ENCODE results near the gene ALOX5AP. TPM values are rescaled to one million over a fixed set of nuclear protein-coding genes. Genes with fewer than 3 reads are reported as not detected.

The ALOX5AP gene
- total RNA-seq, 1 experiment from 2014 or later: not detected

DNA sequence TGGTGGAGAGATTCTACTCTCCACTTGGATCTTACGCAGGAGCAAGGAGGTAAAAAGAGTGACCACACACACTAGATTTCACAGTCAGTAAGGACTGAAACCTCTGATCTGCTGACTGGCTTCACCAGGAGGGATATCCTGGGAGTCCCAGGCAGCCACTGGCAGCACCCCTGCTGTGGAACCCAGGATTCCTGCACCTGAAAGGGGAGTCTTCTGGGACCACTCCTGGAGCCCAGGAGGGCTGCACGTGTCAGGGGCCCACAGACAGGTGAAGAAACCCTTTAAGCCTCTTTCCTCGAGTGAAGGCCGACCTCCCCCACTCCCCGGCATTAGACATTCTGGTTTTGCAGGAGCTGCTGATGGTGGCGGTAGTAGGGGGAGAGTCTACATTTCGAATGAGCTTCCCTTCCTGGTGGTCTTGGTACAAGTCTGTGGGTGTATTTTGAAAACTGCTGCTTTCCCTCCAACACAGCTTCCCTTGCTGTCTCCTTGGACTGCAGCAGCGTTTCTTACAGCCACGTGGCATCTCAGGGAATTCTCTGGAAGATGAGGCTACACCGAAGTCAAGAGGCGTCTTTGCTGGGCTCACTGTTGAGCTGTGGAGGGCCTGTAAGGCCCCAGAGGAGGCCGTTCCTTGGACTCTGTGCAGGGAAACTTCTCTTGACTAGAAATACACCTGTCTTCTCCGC lies 62.6 kb downstream of the ALOX5AP start:
- Histone ChIP-seq H2AFZ (ENCODE audit: low read length) (no peak overlapping the region), H3K9ac (ENCODE audit: low read length) (no peak overlapping the region), H4K20me1 (ENCODE audit: low read length) (no peaks in the 10 kb centered on the region), H3K27ac (ENCODE audit: low read length) (no peak overlapping the region), H3K27me3 (ENCODE audit: low read length) (no peaks in the 10 kb centered on the region), H3K9me3 (ENCODE audit: low read length) (no peaks in the 10 kb centered on the region), H3K4me1 (ENCODE audit: insufficient read depth, low read length) (peaks cover 24% of the 10 kb centered on the region), H3K36me3 (ENCODE audit: low read depth, low read length) (no peaks in the 10 kb centered on the region), H3F3A (ENCODE audit: low read length, unreplicated experiment) (no peaks in the 10 kb centered on the region), H3K4me3 (ENCODE audit: low read length) (no peak overlapping the region), H3K9me2 (replicated peaks; ENCODE audit: low read length) (no peaks in the 10 kb centered on the region), H3K4me2 (ENCODE audit: low read length) (no peak overlapping the region), H3K79me2 (ENCODE audit: low read length) (no peaks in the 10 kb centered on the region)
- ChIA-PET CTCF (no interaction called here), POLR2A (ENCODE audit: unreplicated experiment) (no interaction called here)
- no peak for ATAC-seq
- intact Hi-C loops (cut with micrococcal nuclease): no loop called here
- no peak for TF ChIP-seq EZH2 (IDR thresholded peaks at IDR 0.05; ENCODE audit: low read length, unreplicated experiment)
- TF ChIP-seq EZH2phosphoT487 (IDR thresholded peaks at IDR 0.05; ENCODE audit: borderline replicate concordance, low read length): no peak
- TF ChIP-seq, protein P1, sequence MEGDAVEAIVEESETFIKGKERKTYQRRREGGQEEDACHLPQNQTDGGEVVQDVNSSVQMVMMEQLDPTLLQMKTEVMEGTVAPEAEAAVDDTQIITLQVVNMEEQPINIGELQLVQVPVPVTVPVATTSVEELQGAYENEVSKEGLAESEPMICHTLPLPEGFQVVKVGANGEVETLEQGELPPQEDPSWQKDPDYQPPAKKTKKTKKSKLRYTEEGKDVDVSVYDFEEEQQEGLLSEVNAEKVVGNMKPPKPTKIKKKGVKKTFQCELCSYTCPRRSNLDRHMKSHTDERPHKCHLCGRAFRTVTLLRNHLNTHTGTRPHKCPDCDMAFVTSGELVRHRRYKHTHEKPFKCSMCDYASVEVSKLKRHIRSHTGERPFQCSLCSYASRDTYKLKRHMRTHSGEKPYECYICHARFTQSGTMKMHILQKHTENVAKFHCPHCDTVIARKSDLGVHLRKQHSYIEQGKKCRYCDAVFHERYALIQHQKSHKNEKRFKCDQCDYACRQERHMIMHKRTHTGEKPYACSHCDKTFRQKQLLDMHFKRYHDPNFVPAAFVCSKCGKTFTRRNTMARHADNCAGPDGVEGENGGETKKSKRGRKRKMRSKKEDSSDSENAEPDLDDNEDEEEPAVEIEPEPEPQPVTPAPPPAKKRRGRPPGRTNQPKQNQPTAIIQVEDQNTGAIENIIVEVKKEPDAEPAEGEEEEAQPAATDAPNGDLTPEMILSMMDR (conservative IDR thresholded peaks at IDR 0.05; ENCODE audit: low read depth, low read length): no peak
- no TSS peak for BruUV-seq (replicated peaks)
- DNase-seq: no peak

DNA sequence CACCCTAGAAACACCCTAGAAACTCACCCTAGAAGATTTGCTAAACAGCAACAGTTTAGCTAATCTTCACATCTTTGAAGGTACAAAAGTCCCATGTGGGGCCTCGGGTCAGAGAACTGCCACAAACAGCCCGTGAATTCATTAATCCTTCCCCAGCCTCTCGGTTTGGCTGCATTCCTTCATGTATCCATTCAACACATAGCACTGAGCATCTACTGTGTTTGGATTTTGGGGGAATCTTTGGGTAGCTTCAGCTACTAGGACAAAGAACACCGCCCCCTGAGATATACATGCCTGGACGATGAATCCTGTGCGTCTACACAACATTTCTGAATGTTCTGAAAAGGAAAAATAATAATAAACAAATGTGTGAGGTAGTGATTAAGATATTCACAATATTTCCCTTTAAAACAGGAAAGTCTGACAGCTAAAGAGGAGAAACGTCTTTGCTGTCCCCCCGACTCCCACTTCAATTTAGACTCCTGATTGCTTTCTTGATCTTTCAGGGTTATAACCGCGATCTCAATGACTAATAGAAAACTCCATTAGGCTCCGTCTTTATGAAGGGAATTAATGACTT lies 63.5 kb downstream of the ALOX5AP start:
- no peak overlapping the region for H3K9ac ChIP-seq (ENCODE audit: low read length)

More for the DNA sequence above, 63.5 kb downstream of the ALOX5AP start:
- TF ChIP-seq, protein P1 (conservative IDR thresholded peaks at IDR 0.05; ENCODE audit: low read depth, low read length): no peak
- TF ChIP-seq EZH2 (IDR thresholded peaks at IDR 0.05; ENCODE audit: low read length, unreplicated experiment) (no peak), EZH2phosphoT487 (IDR thresholded peaks at IDR 0.05; ENCODE audit: borderline replicate concordance, low read length) (no peak)
- Histone ChIP-seq H3K4me3 (ENCODE audit: low read length) (no peak overlapping the region), H3K27ac (ENCODE audit: low read length) (no peak overlapping the region), H3K4me1 (ENCODE audit: insufficient read depth, low read length) (peaks cover 21% of the 10 kb centered on the region), H3K4me2 (ENCODE audit: low read length) (no peak overlapping the region), H3K27me3 (ENCODE audit: low read length) (no peaks in the 10 kb centered on the region), H3K79me2 (ENCODE audit: low read length) (no peaks in the 10 kb centered on the region), H3F3A (ENCODE audit: low read length, unreplicated experiment) (no peaks in the 10 kb centered on the region), H2AFZ (ENCODE audit: low read length) (no peak overlapping the region), H3K36me3 (ENCODE audit: low read depth, low read length) (no peaks in the 10 kb centered on the region), H3K9me3 (ENCODE audit: low read length) (no peaks in the 10 kb centered on the region), H4K20me1 (ENCODE audit: low read length) (no peaks in the 10 kb centered on the region), H3K9me2 (replicated peaks; ENCODE audit: low read length) (no peaks in the 10 kb centered on the region)
- POLR2A ChIA-PET (ENCODE audit: unreplicated experiment): no interaction called here
- DNase-seq (no peak), ATAC-seq (no peak)
- CTCF ChIA-PET: no interaction called here
- no TSS peak for BruUV-seq (replicated peaks)
- intact Hi-C loops (cut with micrococcal nuclease): no loop called here

Data from PC-3 (cell line).